RWPE2 (cell line): Measurements from ENCODE around the gene CCDC116.

Source experiments
- ATAC-seq: fragments of 200-7000 bp; cut with Tn5 transposase; 3 replicates; pipeline ENCODE4 v1.9.1; 2021; ENCODE audit warnings: low read depth
- DNase-seq: peaks from one replicate; pipeline ENCODE4 v3.0.0-alpha.2; 2020; ENCODE audit warnings: low spot score
- H3K27ac ChIP-seq: fragments of 450-650 bp; 2 replicates; pipeline ENCODE4 v1.5.1; 2017; ENCODE audit warnings: mild to moderate bottlenecking; ENCODE audit not compliant: poor library complexity, severe bottlenecking
- H3K27me3 ChIP-seq: fragments of 250-450 bp; sonication (Bioruptor Pico); 2 replicates; pipeline ENCODE4 v1.5.1; 2021; ENCODE audit warnings: mild to moderate bottlenecking, moderate library complexity; ENCODE audit not compliant: insufficient read depth, poor library complexity, severe bottlenecking
- H3K36me3 ChIP-seq: fragments of 250-450 bp; sonication (Bioruptor Pico); 2 replicates; pipeline ENCODE4 v1.5.1; 2020; ENCODE audit warnings: low read depth, mild to moderate bottlenecking, moderate library complexity
- H3K4me1 ChIP-seq: fragments of 250-450 bp; sonication (Bioruptor Pico); 2 replicates; pipeline ENCODE4 v1.5.1; 2021; ENCODE audit warnings: mild to moderate bottlenecking, moderate library complexity; ENCODE audit not compliant: insufficient read depth, poor library complexity, severe bottlenecking
- H3K4me3 ChIP-seq: fragments of 250-450 bp; sonication (Bioruptor Pico); 2 replicates; pipeline ENCODE4 v1.5.1; 2021; ENCODE audit warnings: mild to moderate bottlenecking, moderate library complexity; ENCODE audit not compliant: severe bottlenecking
- H3K9me3 ChIP-seq: fragments of 250-450 bp; sonication (Bioruptor Pico); 2 replicates; pipeline ENCODE4 v1.5.1; 2021; ENCODE audit warnings: mild to moderate bottlenecking, moderate library complexity; ENCODE audit not compliant: severe bottlenecking
- CTCF ChIP-seq: fragments of 450-650 bp; IDR thresholded peaks from one replicate; pipeline ENCODE4 v1.5.1; 2017; ENCODE audit warnings: mild to moderate bottlenecking, moderate library complexity; ENCODE audit not compliant: poor library complexity, severe bottlenecking

CCDC116 gene

GRCh38 chr22:21684492-21685163 lies 52.1 kb downstream of the CCDC116 start:
- no peak for ATAC-seq

GRCh38 chr22:21685164-21685513 lies 52.6 kb downstream of the CCDC116 start:
- DNase-seq (no peak), ATAC-seq (no peak)
- peaks cover 10% of the 10 kb centered on the region for H3K4me1 ChIP-seq
- no peaks in the 10 kb centered on the region for H3K9me3 ChIP-seq
- H3K27me3 ChIP-seq = no peaks in the 10 kb centered on the region
- TF ChIP-seq CTCF = no peak
- no peak overlapping the region for H3K27ac ChIP-seq
- H3K36me3 ChIP-seq = peaks cover 29% of the 10 kb centered on the region
- H3K4me3 ChIP-seq = no peak overlapping the region

More at GRCh38 chr22:21684492-21685163, 52.1 kb downstream of the CCDC116 start:
- Histone ChIP-seq H3K9me3 (no peaks in the 10 kb centered on the region), H3K36me3 (peaks cover 29% of the 10 kb centered on the region), H3K4me1 (peaks cover 10% of the 10 kb centered on the region), H3K27ac (no peak overlapping the region), H3K4me3 (no peak overlapping the region), H3K27me3 (no peaks in the 10 kb centered on the region)
- DNase-seq = no peak
- TF ChIP-seq CTCF = no peak

GRCh38 chr22:21686193-21686608 lies 53.6 kb downstream of the CCDC116 start:
- H3K27ac ChIP-seq = no peak overlapping the region
- no peak for TF ChIP-seq CTCF
- peaks cover 10% of the 10 kb centered on the region for H3K4me1 ChIP-seq
- no peak overlapping the region for H3K4me3 ChIP-seq
- DNase-seq (no peak), ATAC-seq (no peak)
- H3K36me3 ChIP-seq = peaks cover 32% of the 10 kb centered on the region
- H3K27me3 ChIP-seq = no peaks in the 10 kb centered on the region
- no peaks in the 10 kb centered on the region for H3K9me3 ChIP-seq
